PC-3 (cell line): ENCODE results near the gene OR1F1. TPM values are rescaled to one million over a fixed set of nuclear protein-coding genes. Genes with fewer than 3 reads are reported as not detected.

Experiments
- ATAC-seq: fragments of 200-7000 bp; cut with Tn5 transposase; 2 replicates; pipeline ENCODE4 v1.9.1; 2020; ENCODE audit warnings: mild to moderate bottlenecking, moderate library complexity
- BruUV-seq: library from RNA; stranded (reverse); fragments of 400-500 nt; replicated peaks from 2 replicates; lab custom pipeline; 2021; lab: Mats Ljungman, UMichigan
- CTCF ChIA-PET: fragments of 300-600 bp; sonication (Branson Sonifier 250); formaldehyde crosslinking; loops from one replicate; lab custom pipeline; 2022; ENCODE audit warnings: antibody characterized with exemption; lab: Charles Lee
- POLR2A ChIA-PET: fragments of 300-600 bp; sonication (Branson Sonifier 250); formaldehyde crosslinking; loops from one replicate; lab custom pipeline; 2022; ENCODE audit warnings: antibody characterized with exemption; ENCODE audit not compliant: unreplicated experiment; lab: Charles Lee
- DNase-seq: peaks from one replicate; pipeline ENCODE4 v3.0.0-alpha.2; 2015
- H2AFZ ChIP-seq: fragments of 300-600 bp; sonication (generic); 2 replicates; pipeline ENCODE4 v1.6.0; 2016; ENCODE audit warnings: antibody characterized with exemption, low read length
- H3F3A ChIP-seq: fragments of 300-600 bp; sonication (generic); one replicate; pipeline ENCODE4 v1.6.0; 2017; ENCODE audit warnings: antibody characterized with exemption, low read length, control low read depth, mild to moderate bottlenecking; ENCODE audit not compliant: unreplicated experiment
- H3K27ac ChIP-seq: fragments of 300-600 bp; sonication (generic); 2 replicates; pipeline ENCODE4 v1.5.1; 2016; ENCODE audit warnings: mild to moderate bottlenecking, low read length
- H3K27me3 ChIP-seq: fragments of 300-600 bp; sonication (generic); 2 replicates; pipeline ENCODE4 v1.6.1; 2016; ENCODE audit warnings: low read length, mixed read lengths
- H3K36me3 ChIP-seq: fragments of 300-600 bp; sonication (generic); 2 replicates; pipeline ENCODE4 v1.6.1; 2016; ENCODE audit warnings: low read depth, mixed run types, low read length, mixed read lengths
- H3K4me1 ChIP-seq: fragments of 300-600 bp; sonication (generic); 2 replicates; pipeline ENCODE4 v1.5.1; 2016; ENCODE audit warnings: low read length; ENCODE audit not compliant: insufficient read depth
- H3K4me2 ChIP-seq: fragments of 300-600 bp; sonication (generic); 2 replicates; pipeline ENCODE4 v1.6.0; 2016; ENCODE audit warnings: low read length
- H3K4me3 ChIP-seq: fragments of 300-600 bp; sonication (generic); 2 replicates; pipeline ENCODE4 v1.5.1; 2016; ENCODE audit warnings: mild to moderate bottlenecking, low read length, mixed read lengths
- H3K79me2 ChIP-seq: fragments of 300-600 bp; sonication (generic); 2 replicates; pipeline ENCODE4 v1.6.1; 2017; ENCODE audit warnings: low read length, mixed read lengths
- H3K9ac ChIP-seq: fragments of 300-600 bp; sonication (generic); 2 replicates; pipeline ENCODE4 v1.6.0; 2016; ENCODE audit warnings: mild to moderate bottlenecking, low read length
- H3K9me2 ChIP-seq: fragments of 300-600 bp; sonication (generic); replicated peaks from 2 replicates; pipeline ENCODE4 v1.6.1; 2016; ENCODE audit warnings: mixed run types, low read length, mixed read lengths
- H3K9me3 ChIP-seq: fragments of 300-600 bp; sonication (generic); 2 replicates; pipeline ENCODE4 v1.6.1; 2016; ENCODE audit warnings: low read length, mixed read lengths
- H4K20me1 ChIP-seq: fragments of 300-600 bp; sonication (generic); 2 replicates; pipeline ENCODE4 v1.6.1; 2016; ENCODE audit warnings: low read length, mixed read lengths
- CTCF ChIP-seq: fragments of 300-600 bp; sonication (generic); conservative IDR thresholded peaks from 2 replicates; pipeline ENCODE4 v1.5.1; 2017; ENCODE audit warnings: antibody characterized with exemption, low read depth, mild to moderate bottlenecking, low read length
- EZH2 ChIP-seq: fragments of 300-600 bp; sonication (generic); IDR thresholded peaks from one replicate; pipeline ENCODE4 v1.6.1; 2017; ENCODE audit warnings: antibody characterized with exemption, mild to moderate bottlenecking, low read length; ENCODE audit not compliant: unreplicated experiment
- EZH2phosphoT487 ChIP-seq: fragments of 300-600 bp; sonication (generic); IDR thresholded peaks from 2 replicates; pipeline ENCODE4 v1.6.1; 2018; ENCODE audit warnings: mild to moderate bottlenecking, antibody characterized with exemption, low read length, borderline replicate concordance
- intact Hi-C: fragments of 100-400 bp; cut with micrococcal nuclease; formaldehyde crosslinking; loops from 2 replicates; pipeline ENCODE4 v1.9.0; 2023
- total RNA-seq: library from RNA; depleted of rRNA; stranded (reverse); fragments of >200 nt; gene quantifications from 2 replicates; pipeline ENCODE4 v1.2.3, GENCODE V29; 2014

The OR1F1 gene
- total RNA-seq, 1 experiment from 2014 or later: not detected

DNA sequence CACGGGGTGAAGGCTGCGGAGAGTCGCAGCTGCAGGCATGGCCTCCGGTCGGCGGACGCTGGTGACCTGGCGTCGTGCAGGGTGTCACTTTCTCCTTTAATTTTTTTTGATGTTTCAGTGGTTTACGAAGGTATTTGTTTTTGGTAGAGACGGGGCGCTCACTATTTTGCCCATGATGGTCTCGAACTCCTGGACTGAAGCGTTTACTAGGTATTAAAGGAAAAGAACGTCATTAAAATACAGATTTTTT lies 36.1 kb upstream of the OR1F1 start:
- no TSS peak for BruUV-seq
- CTCF ChIA-PET: interaction anchor here (0.9 kb wide), 1 partner anchor 23 kb away, joined by 3 read pairs; no protein-coding TSS in a partner anchor
- Histone ChIP-seq H3K27ac (no peak overlapping the region), H3K27me3 (no peaks in the 10 kb centered on the region), H2AFZ (peak overlapping the region; percentile 76), H3F3A (no peaks in the 10 kb centered on the region), H3K9me3 (no peaks in the 10 kb centered on the region), H3K4me3 (peak overlapping the region; percentile 75), H4K20me1 (no peaks in the 10 kb centered on the region), H3K9ac (no peak overlapping the region), H3K36me3 (no peaks in the 10 kb centered on the region), H3K9me2 (no peaks in the 10 kb centered on the region), H3K4me2 (peak overlapping the region; percentile 90), H3K4me1 (peaks cover 9% of the 10 kb centered on the region; the same call in 1 of the 2 replicates), H3K79me2 (no peaks in the 10 kb centered on the region)
- intact Hi-C loops: no loop called here
- ATAC-seq: no peak
- POLR2A ChIA-PET: no interaction called here
- DNase-seq: no peak
- TF ChIP-seq EZH2phosphoT487: no peak
- no peak for TF ChIP-seq CTCF
- no peak for TF ChIP-seq EZH2

- Histone ChIP-seq H3K36me3 (no peaks in the 10 kb centered on the region), H3K9me2 (no peaks in the 10 kb centered on the region), H2AFZ (peak overlapping the region; percentile 76), H3K4me2 (peak overlapping the region; percentile 90), H3K9ac (no peak overlapping the region), H3K79me2 (no peaks in the 10 kb centered on the region), H3K9me3 (no peaks in the 10 kb centered on the region), H4K20me1 (no peaks in the 10 kb centered on the region), H3F3A (no peaks in the 10 kb centered on the region), H3K4me1 (peaks cover 9% of the 10 kb centered on the region; the same call in 1 of the 2 replicates), H3K4me3 (peak overlapping the region; percentile 75), H3K27me3 (no peaks in the 10 kb centered on the region), H3K27ac (no peak overlapping the region)
- no peak for TF ChIP-seq EZH2phosphoT487
- TF ChIP-seq CTCF: peak; percentile 54
- BruUV-seq: no TSS peak
- ChIA-PET CTCF (interaction anchor here (0.9 kb wide), 1 partner anchor 22 kb away, joined by 3 read pairs; no protein-coding TSS in a partner anchor), POLR2A (no interaction called here)
- peak; percentile 96 for DNase-seq
- peak; percentile 25 for ATAC-seq
- intact Hi-C loops: no loop called here
These were observed 35.6 kb upstream of the OR1F1 start for GRCh38 chr16:3152277-3152990.

DNA sequence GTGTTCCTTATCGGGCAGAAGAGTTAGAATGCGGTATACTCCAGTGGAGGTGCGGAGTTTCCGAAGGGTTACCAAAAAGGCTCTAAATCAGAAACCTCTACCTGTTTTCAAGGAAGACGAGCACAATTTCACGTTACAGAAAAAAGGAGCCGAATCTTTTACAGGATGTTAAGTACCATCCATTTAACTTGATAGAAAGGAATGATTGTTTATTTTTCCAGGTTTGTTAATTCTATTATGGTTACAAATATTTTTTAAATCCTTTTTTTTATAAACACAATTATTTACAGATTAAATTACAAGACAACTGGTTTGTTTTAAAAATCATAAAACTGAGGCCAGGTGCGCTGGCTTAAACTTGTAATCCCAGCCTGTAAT lies 35.0 kb upstream of the OR1F1 start:
- Histone ChIP-seq H3K27me3 (no peaks in the 10 kb centered on the region), H3K9ac (no peak overlapping the region), H3K27ac (no peak overlapping the region), H3K4me3 (no peak overlapping the region), H3K4me2 (no peak overlapping the region), H3K36me3 (no peaks in the 10 kb centered on the region), H3K79me2 (no peaks in the 10 kb centered on the region), H3F3A (no peaks in the 10 kb centered on the region), H4K20me1 (no peaks in the 10 kb centered on the region), H3K9me3 (no peaks in the 10 kb centered on the region), H3K4me1 (peaks cover 9% of the 10 kb centered on the region; the same call in 1 of the 2 replicates), H3K9me2 (no peaks in the 10 kb centered on the region), H2AFZ (no peak overlapping the region)
- DNase-seq (no peak), ATAC-seq (peak; percentile 33; the same call in 1 of the 2 replicates)
- no peak for TF ChIP-seq EZH2
- TF ChIP-seq CTCF: no peak
- no peak for TF ChIP-seq EZH2phosphoT487
- intact Hi-C loops: no loop called here
- ChIA-PET POLR2A (no interaction called here), CTCF (no interaction called here)
- no TSS peak for BruUV-seq
